ENCODE measurements around the gene C16orf92.
"Not testable (repeated sequence)": the region's sequence is repeated elsewhere in the genome, so short reads cannot be mapped to it uniquely, and the experiment has no call there.

C16orf92 gene

GRCh38 chr16:30027588-30028437 is 4.8 kb downstream of the C16orf92 start:
- no peak for DNase-seq

GRCh38 chr16:30028438-30029076 is 5.6 kb downstream of the C16orf92 start:
- DNase-seq, result no peak

- no peak for DNase-seq
These were observed 7.2 kb downstream of the C16orf92 start for GRCh38 chr16:30030011-30030685.

- DNase-seq, result no peak
These were observed 7.9 kb downstream of the C16orf92 start, which contains the start of gene TLCD3B for GRCh38 chr16:30030841-30031413. Gene TLCD3B, minus strand, starts transcription at chr16:30031271. Its CDS starts 744 bp downstream, at chr16:30030527.

- no peak for DNase-seq
These were observed 8.5 kb downstream of the C16orf92 start for GRCh38 chr16:30031477-30031918.

GRCh38 chr16:30032083-30032819 is 9.3 kb downstream of the C16orf92 start:
- no peak for DNase-seq

- DNase-seq, result no peak
These were observed 10.3 kb downstream of the C16orf92 start for GRCh38 chr16:30033270-30033669.

- DNase-seq, result no peak
These were observed 17.2 kb downstream of the C16orf92 start for GRCh38 chr16:30040221-30040620.

GRCh38 chr16:30040690-30041089 is 17.7 kb downstream of the C16orf92 start:
- DNase-seq, result not testable (repeated sequence)

- no peak for DNase-seq
These were observed 18.8 kb downstream of the C16orf92 start for GRCh38 chr16:30041841-30042240.

- no peak for DNase-seq
These were observed 23.2 kb downstream of the C16orf92 start for GRCh38 chr16:30046178-30046577.

GRCh38 chr16:30046588-30046987 is 23.6 kb downstream of the C16orf92 start:
- DNase-seq, result no peak

GRCh38 chr16:30049871-30050270 is 26.9 kb downstream of the C16orf92 start:
- DNase-seq, result no peak

- no peak for DNase-seq
These were observed 28.5 kb downstream of the C16orf92 start for GRCh38 chr16:30051518-30051917.

- DNase-seq, result peak; percentile 76
These were observed 29.8 kb downstream of the C16orf92 start for GRCh38 chr16:30052671-30053372.

- no peak for DNase-seq
These were observed 30.5 kb downstream of the C16orf92 start for GRCh38 chr16:30053376-30054015.

- no peak for DNase-seq
These were observed 31.5 kb downstream of the C16orf92 start for GRCh38 chr16:30054451-30054850.

GRCh38 chr16:30054959-30055553 is 32.1 kb downstream of the C16orf92 start:
- no peak for DNase-seq

GRCh38 chr16:30060346-30060745 is 37.3 kb downstream of the C16orf92 start:
- no peak for DNase-seq

- no peak for DNase-seq
These were observed 38.0 kb downstream of the C16orf92 start for GRCh38 chr16:30060836-30061554.

All from amniotic stem cell (primary cell).